Progenitor cell of endocrine pancreas (in vitro differentiated cells): Measurements from ENCODE around the gene ANXA5. TPM values are rescaled to one million over a fixed set of nuclear protein-coding genes. Genes with fewer than 3 reads are reported as not detected.
A peak's percentile ranks its signal among the peaks of the same experiment; 100 is the strongest.

Source experiments
- DNase-seq: peaks from one replicate; pipeline ENCODE4 v3.0.0; 2021; ENCODE audit warnings: low spot score; ENCODE audit not compliant: unreplicated experiment
- H3K27ac Mint-ChIP-seq: 2 replicates; pipeline ENCODE4 v1.8.0; 2021; ENCODE audit warnings: mild to moderate bottlenecking, moderate library complexity, mixed read lengths
- H3K27me3 Mint-ChIP-seq: 2 replicates; pipeline ENCODE4 v1.8.0; 2021; ENCODE audit warnings: mixed read lengths
- H3K36me3 Mint-ChIP-seq: 2 replicates; pipeline ENCODE4 v1.8.0; 2022; ENCODE audit warnings: mixed read lengths; ENCODE audit not compliant: insufficient read depth
- H3K4me1 Mint-ChIP-seq: 2 replicates; pipeline ENCODE4 v1.8.0; 2021; ENCODE audit warnings: low read depth, mixed read lengths
- H3K4me3 Mint-ChIP-seq: 2 replicates; pipeline ENCODE4 v1.8.0; 2021; ENCODE audit warnings: low read depth, mild to moderate bottlenecking, moderate library complexity, mixed read lengths
- H3K9me3 Mint-ChIP-seq: 2 replicates; pipeline ENCODE4 v1.8.0; 2021; ENCODE audit warnings: low read depth, mixed read lengths
- CTCF ChIP-seq: fragments of 200-600 bp; sonication (generic); IDR thresholded peaks from one replicate; pipeline ENCODE4 v1.5.0; 2021; ENCODE audit warnings: antibody characterized with exemption, mild to moderate bottlenecking; ENCODE audit not compliant: unreplicated experiment
- long read RNA-seq: library from polyadenylated mRNA; unstranded; transcript quantifications from one replicate; pipeline ENCODE4 v2.0.0, GENCODE V29; 2020
- total RNA-seq: library from RNA; stranded (reverse); gene quantifications from 2 replicates; pipeline ENCODE4 v1.2.1, GENCODE V29; 2021

The ANXA5 gene
- total RNA-seq, result 203 and 208 TPM in 2 replicates
- long read RNA-seq, transcript ANXA5-207 (6 exons, 868 nt), result minor isoform, 7 of 1,678 reads
- long read RNA-seq, transcript ANXA5-201 (13 exons, 1,762 nt), result major isoform, 1,573 of 1,678 reads
- long read RNA-seq, partial matches to known transcripts, result 23 of 1,678 reads
- long read RNA-seq, other reads (novel, unspliced or antisense), result 73 of 1,678 reads

- TF ChIP-seq CTCF, result peak; percentile 29
- Mint-ChIP-seq H3K27ac (peak within 1 kb of the TSS; percentile 97), H3K4me3 (peak within 1 kb of the TSS; percentile 96), H3K36me3 (peaks cover 7% of the 10 kb centered on the region), H3K4me1 (peaks cover 14% of the 10 kb centered on the region), H3K9me3 (no peaks in the 10 kb centered on the region), H3K27me3 (peaks cover 18% of the 10 kb centered on the region)
- DNase-seq, result peak; percentile 76
Observed at GRCh38 chr4:121696581-121697461, at the start of gene ANXA5. Gene ANXA5, minus strand, starts transcription at chr4:121696980. Its CDS starts 391 bp downstream, at chr4:121696589.

- Mint-ChIP-seq H3K9me3 (no peaks in the 10 kb centered on the region), H3K4me3 (no peak overlapping the region), H3K27ac (no peak overlapping the region), H3K4me1 (no peaks in the 10 kb centered on the region), H3K27me3 (no peaks in the 10 kb centered on the region), H3K36me3 (no peaks in the 10 kb centered on the region)
- TF ChIP-seq CTCF, result no peak
- no peak for DNase-seq
Observed at GRCh38 chr4:121742794-121743193, 46.0 kb upstream of the ANXA5 start.

GRCh38 chr4:121741751-121742150 is 45.0 kb upstream of the ANXA5 start:
- Mint-ChIP-seq H3K27me3 (no peaks in the 10 kb centered on the region), H3K4me1 (no peaks in the 10 kb centered on the region), H3K4me3 (no peak overlapping the region), H3K27ac (no peak overlapping the region), H3K36me3 (no peaks in the 10 kb centered on the region), H3K9me3 (no peaks in the 10 kb centered on the region)
- no peak for TF ChIP-seq CTCF
- DNase-seq, result no peak

GRCh38 chr4:121740796-121741409 is 44.1 kb upstream of the ANXA5 start:
- Mint-ChIP-seq H3K4me1 (no peaks in the 10 kb centered on the region), H3K27me3 (peaks cover 7% of the 10 kb centered on the region), H3K36me3 (no peaks in the 10 kb centered on the region), H3K27ac (peak overlapping the region; percentile 18), H3K9me3 (no peaks in the 10 kb centered on the region), H3K4me3 (no peak overlapping the region)
- no peak for DNase-seq
- no peak for TF ChIP-seq CTCF

- Mint-ChIP-seq H3K9me3 (no peaks in the 10 kb centered on the region), H3K36me3 (no peaks in the 10 kb centered on the region), H3K4me1 (no peaks in the 10 kb centered on the region), H3K27me3 (peaks cover 12% of the 10 kb centered on the region), H3K4me3 (no peak overlapping the region), H3K27ac (no peak overlapping the region)
- DNase-seq, result no peak
- no peak for TF ChIP-seq CTCF
Observed at GRCh38 chr4:121739575-121739974, 42.8 kb upstream of the ANXA5 start.
